ENCODE data around the gene PIH1D1.

GRCh38 chr19:49468746-49469447 lies 17.3 kb upstream of the PIH1D1 start:
- TF ChIP-seq EZH2 (IDR thresholded peaks at IDR 0.05; ENCODE audit: borderline replicate concordance, low read length) (no peak), CTCF (conservative IDR thresholded peaks at IDR 0.05 in 1 of 2, IDR thresholded peaks at IDR 0.05 in 1 of 2; ENCODE audit: extremely low read depth in 1 of 2, insufficient read depth in 1 of 2, low read depth in 1 of 2, low read length in 2 of 2) (no peak)

Data from mammary epithelial cell (primary cell).